ENCODE measurements around the gene LCA5L. TPM values are rescaled to one million over a fixed set of nuclear protein-coding genes. Genes with fewer than 3 reads are reported as not detected.
A peak's percentile ranks its signal among the peaks of the same experiment; 100 is the strongest.
"Not testable (repeated sequence)": the region's sequence is repeated elsewhere in the genome, so short reads cannot be mapped to it uniquely, and the experiment has no call there.

Gene LCA5L
- total RNA-seq, 2 donors from 2014 or later, result 0.26 to 1.5 TPM

DNA sequence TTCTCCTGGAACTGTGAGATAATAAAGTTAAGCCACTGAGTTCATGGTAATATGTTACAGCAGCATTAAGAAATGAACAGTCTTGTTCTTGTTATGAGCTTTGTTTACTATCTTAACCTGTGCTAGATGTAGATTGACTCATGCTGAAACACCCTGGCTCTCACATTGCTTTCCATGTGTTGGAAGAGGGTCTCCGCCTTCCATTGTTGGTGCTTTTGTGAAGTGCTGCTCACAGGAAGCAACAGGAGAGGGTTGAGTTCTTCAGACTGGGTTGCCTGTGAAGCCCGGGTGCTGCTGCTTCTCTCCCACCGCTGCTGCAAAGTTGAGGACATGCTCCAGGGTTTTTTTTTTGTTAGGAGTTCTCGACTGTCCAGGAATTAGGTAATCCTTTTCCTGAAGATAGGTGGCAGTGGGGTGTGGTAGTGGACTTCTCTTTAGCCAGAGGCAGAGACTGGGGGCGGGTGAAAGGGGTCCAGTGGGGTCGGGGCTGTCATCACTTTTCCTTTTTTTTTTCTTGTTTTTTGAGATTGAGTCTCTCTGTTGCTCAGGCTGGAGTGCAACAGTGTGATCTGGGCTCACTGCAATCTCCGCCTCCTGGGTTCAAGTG, 68.0 kb downstream of the LCA5L start:
- Histone ChIP-seq H3K36me3 (no peaks in the 10 kb centered on the region), H3K4me1 (peaks cover 0 to 8% of the 10 kb centered on the region in 2 donors), H3K27me3 (no peaks in the 10 kb centered on the region), H3K9me3 (no peaks in the 10 kb centered on the region), H3K4me3 (no peak overlapping the region), H3K27ac (no peak overlapping the region)
- no peak for DNase-seq (ENCODE audit: low spot score)
- TF ChIP-seq, protein P1, sequence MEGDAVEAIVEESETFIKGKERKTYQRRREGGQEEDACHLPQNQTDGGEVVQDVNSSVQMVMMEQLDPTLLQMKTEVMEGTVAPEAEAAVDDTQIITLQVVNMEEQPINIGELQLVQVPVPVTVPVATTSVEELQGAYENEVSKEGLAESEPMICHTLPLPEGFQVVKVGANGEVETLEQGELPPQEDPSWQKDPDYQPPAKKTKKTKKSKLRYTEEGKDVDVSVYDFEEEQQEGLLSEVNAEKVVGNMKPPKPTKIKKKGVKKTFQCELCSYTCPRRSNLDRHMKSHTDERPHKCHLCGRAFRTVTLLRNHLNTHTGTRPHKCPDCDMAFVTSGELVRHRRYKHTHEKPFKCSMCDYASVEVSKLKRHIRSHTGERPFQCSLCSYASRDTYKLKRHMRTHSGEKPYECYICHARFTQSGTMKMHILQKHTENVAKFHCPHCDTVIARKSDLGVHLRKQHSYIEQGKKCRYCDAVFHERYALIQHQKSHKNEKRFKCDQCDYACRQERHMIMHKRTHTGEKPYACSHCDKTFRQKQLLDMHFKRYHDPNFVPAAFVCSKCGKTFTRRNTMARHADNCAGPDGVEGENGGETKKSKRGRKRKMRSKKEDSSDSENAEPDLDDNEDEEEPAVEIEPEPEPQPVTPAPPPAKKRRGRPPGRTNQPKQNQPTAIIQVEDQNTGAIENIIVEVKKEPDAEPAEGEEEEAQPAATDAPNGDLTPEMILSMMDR (IDR thresholded peaks at IDR 0.05), result no peak

DNA sequence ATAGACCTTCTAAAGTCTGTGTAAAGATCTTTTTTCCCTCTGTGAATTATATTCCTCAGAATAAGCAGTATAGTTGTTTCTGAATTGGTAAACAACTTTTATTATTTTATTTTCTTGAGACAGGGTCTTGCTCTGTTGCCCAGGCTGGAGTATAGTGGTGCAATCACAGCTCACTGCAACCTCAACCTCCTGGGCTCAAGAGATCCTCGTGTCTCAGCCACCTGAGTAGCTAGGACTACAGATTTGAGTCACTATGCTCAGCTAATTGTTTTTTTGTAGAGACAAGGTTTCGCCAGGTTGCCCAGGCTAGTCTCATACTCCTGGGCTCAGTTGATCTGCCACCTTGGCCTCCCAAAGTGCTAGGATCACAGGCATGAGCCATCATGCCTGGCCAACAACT, 70.1 kb downstream of the LCA5L start:
- H3K27me3 ChIP-seq, result no peaks in the 10 kb centered on the region
- H3K4me3 ChIP-seq, result no peak overlapping the region
- no peaks in the 10 kb centered on the region for H3K9me3 ChIP-seq
- no peak overlapping the region for H3K27ac ChIP-seq
- TF ChIP-seq, protein P1 (IDR thresholded peaks at IDR 0.05), result no peak
- no peaks in the 10 kb centered on the region for H3K4me1 ChIP-seq
- no peaks in the 10 kb centered on the region for H3K36me3 ChIP-seq
- no peak for DNase-seq (ENCODE audit: low spot score)

DNA sequence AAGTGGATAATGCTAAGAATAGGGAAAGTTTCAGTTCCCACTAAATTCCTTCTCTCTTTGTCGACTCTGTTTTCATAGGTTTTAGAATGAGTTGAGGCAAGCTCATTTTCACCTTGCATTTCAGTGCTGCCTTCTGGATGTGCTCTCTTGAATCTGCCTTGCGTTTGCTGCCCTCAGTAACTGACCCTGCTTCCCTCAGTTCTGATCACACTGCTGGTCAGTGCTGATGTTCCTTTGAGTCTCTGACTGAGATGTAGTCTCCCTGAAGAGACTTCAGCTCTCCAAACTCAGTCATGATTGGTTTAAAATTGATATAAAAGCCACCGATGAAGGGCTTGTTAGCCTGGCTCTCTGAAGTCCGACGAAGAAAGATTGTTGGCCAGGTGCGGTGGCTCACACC, 71.5 kb downstream of the LCA5L start:
- no peaks in the 10 kb centered on the region for H3K4me1 ChIP-seq
- H3K36me3 ChIP-seq, result no peaks in the 10 kb centered on the region
- H3K9me3 ChIP-seq, result no peaks in the 10 kb centered on the region
- DNase-seq (ENCODE audit: low spot score), result no peak
- H3K27ac ChIP-seq, result no peak overlapping the region
- H3K4me3 ChIP-seq, result no peak overlapping the region
- no peaks in the 10 kb centered on the region for H3K27me3 ChIP-seq
- TF ChIP-seq, protein P1 (IDR thresholded peaks at IDR 0.05), result no peak

DNA sequence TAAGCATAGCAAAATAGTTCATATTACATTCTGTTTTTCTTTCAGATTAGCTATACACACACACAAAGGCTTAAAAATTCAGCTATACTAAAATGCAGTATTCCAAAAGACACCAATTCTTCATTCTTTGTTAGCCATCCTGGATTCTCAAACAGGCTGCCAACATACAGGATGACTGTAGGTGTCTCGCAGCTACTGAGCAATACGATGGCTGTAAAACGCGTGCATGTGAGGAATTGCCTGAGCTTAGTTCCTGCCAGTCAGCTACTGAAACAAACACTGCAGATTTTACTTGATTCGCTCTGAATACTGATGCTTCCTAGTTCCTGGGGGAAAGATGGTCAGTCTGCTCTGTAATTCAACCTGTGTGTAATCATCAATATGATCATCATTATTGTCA, 71.9 kb downstream of the LCA5L start:
- Histone ChIP-seq H3K27ac (no peak overlapping the region), H3K27me3 (no peaks in the 10 kb centered on the region), H3K9me3 (no peaks in the 10 kb centered on the region), H3K4me1 (no peaks in the 10 kb centered on the region), H3K36me3 (no peaks in the 10 kb centered on the region), H3K4me3 (no peak overlapping the region)
- DNase-seq (ENCODE audit: low spot score), result no peak
- TF ChIP-seq, protein P1 (IDR thresholded peaks at IDR 0.05), result peak in 1 of 2 donors; percentile 35

DNA sequence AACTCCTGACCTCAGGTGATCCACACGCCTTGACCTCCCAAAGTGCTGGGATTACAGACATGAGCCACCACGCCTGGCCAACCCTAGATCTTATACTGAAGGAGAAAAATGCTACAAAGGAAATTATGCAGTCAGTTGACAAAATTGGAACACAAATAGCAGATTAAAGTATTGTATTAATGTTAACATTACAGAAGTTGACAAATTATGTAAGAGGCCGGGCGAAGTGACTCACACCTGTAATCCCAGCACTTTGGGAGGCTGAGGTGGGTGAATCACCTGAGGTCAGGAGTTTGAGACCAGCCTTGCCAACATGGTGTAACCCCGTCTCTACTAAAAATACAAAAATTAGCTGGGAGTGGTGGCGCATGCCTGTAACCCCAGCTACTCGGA, 75.7 kb downstream of the LCA5L start:
- H3K27me3 ChIP-seq; H3K4me3 ChIP-seq; H3K4me1 ChIP-seq; H3K36me3 ChIP-seq; DNase-seq (ENCODE audit: low spot score); H3K27ac ChIP-seq; H3K9me3 ChIP-seq: not testable (repeated sequence)

DNA sequence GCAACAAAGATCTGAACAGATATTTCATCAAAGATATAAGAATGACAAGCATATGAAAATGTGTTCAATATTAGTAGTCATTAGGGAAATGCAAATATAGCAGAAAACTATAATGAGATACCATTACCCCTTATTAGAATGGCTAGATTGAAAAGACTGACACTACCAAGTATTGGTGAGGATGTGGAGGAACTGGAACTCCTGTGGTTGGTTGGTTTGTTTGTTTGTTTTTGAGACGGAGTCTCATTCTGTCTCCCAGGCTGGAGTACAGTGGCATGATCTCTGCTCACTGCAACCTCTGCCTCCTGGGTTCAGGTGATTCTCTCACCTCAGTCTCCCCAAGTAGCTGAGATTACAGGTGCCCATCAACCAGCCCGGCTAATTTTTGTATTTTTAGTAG, 77.8 kb downstream of the LCA5L start:
- no peaks in the 10 kb centered on the region for H3K36me3 ChIP-seq
- no peaks in the 10 kb centered on the region for H3K9me3 ChIP-seq
- H3K27me3 ChIP-seq, result no peaks in the 10 kb centered on the region
- no peaks in the 10 kb centered on the region for H3K4me1 ChIP-seq
- TF ChIP-seq, protein P1 (IDR thresholded peaks at IDR 0.05), result no peak
- H3K27ac ChIP-seq, result no peak overlapping the region
- no peak overlapping the region for H3K4me3 ChIP-seq
- no peak for DNase-seq (ENCODE audit: low spot score)
